CD4-positive, alpha-beta memory T cell (primary cell): ENCODE results near the gene MBD1. TPM values are rescaled to one million over a fixed set of nuclear protein-coding genes. Genes with fewer than 3 reads are reported as not detected.

Experiments
- CTCF ChIA-PET: fragments of 350-600 bp; sonication (Branson Sonifier 250); formaldehyde crosslinking; loops from one replicate; lab custom pipeline; 2021; ENCODE audit warnings: inconsistent platforms; ENCODE audit not compliant: partially characterized antibody; lab: Charles Lee
- POLR2A ChIA-PET: fragments of 350-600 bp; sonication (Branson Sonifier 250); formaldehyde crosslinking; loops from one replicate; lab custom pipeline; 2021; ENCODE audit not compliant: partially characterized antibody; lab: Charles Lee
- DNase-seq, 5 donors: peaks; one replicate each; pipeline versions ENCODE4 v3.0.0 to v3.0.0-alpha.2; 2020 to 2022; ENCODE audit warnings: mixed read lengths in 1 of 5
- H3K27ac ChIP-seq: one replicate; pipeline ENCODE4 v1.7.0; 2013; ENCODE audit warnings: low read depth, low read length
- H3K27me3 ChIP-seq: 2 replicates; pipeline ENCODE4 v1.7.0; 2013; ENCODE audit warnings: mild to moderate bottlenecking, low read length, moderate library complexity; ENCODE audit not compliant: insufficient read depth
- H3K36me3 ChIP-seq: 2 replicates; pipeline ENCODE4 v1.7.0; 2013; ENCODE audit warnings: mild to moderate bottlenecking, low read length, moderate library complexity; ENCODE audit not compliant: insufficient read depth
- H3K4me1 ChIP-seq: 2 replicates; pipeline ENCODE4 v1.7.0; 2013; ENCODE audit warnings: mild to moderate bottlenecking, low read length, moderate library complexity; ENCODE audit not compliant: insufficient read depth
- H3K4me3 ChIP-seq, 2 donors: one replicate each; pipeline ENCODE4 v1.7.0; 2013; ENCODE audit warnings: low read length in 2 of 2, mild to moderate bottlenecking in 1 of 2
- H3K9me3 ChIP-seq, 2 donors: one replicate each; pipeline ENCODE4 v1.7.0; 2013; ENCODE audit warnings: low read length in 2 of 2, control low read depth in 1 of 2; ENCODE audit not compliant: control insufficient read depth in 1 of 2
- H3K27ac Mint-ChIP-seq, 7 donors: one replicate each; pipeline ENCODE4 v1.8.0; 2020 to 2021; ENCODE audit warnings: mixed read lengths in 7 of 7, mild to moderate bottlenecking in 6 of 7, inconsistent platforms in 3 of 7, moderate library complexity in 3 of 7
- H3K27me3 Mint-ChIP-seq, 2 donors: one replicate each; pipeline ENCODE4 v1.8.0; 2020 to 2021; ENCODE audit warnings: mixed read lengths in 2 of 2
- H3K36me3 Mint-ChIP-seq, 2 donors: one replicate each; pipeline ENCODE4 v1.8.0; 2020 to 2021; ENCODE audit warnings: mixed read lengths in 2 of 2, inconsistent platforms in 1 of 2, mild to moderate bottlenecking in 1 of 2
- H3K4me1 Mint-ChIP-seq, 4 donors: one replicate each; pipeline ENCODE4 v1.8.0; 2020 to 2021; ENCODE audit warnings: mixed read lengths in 4 of 4, mild to moderate bottlenecking in 1 of 4
- H3K4me3 Mint-ChIP-seq, 8 donors: one replicate each; pipeline ENCODE4 v1.8.0; 2020 to 2021; ENCODE audit warnings: mixed read lengths in 8 of 8, mild to moderate bottlenecking in 7 of 8, moderate library complexity in 6 of 8, inconsistent platforms in 3 of 8
- H3K9me3 Mint-ChIP-seq, 8 donors: one replicate each; pipeline ENCODE4 v1.8.0; 2020 to 2021; ENCODE audit warnings: mixed read lengths in 8 of 8, mild to moderate bottlenecking in 5 of 8, inconsistent platforms in 3 of 8, moderate library complexity in 1 of 8
- intact Hi-C: fragments of 100-400 bp; cut with micrococcal nuclease; formaldehyde crosslinking; loops from one replicate; pipeline ENCODE4 v1.15.1; 2023
- polyA plus RNA-seq, 2 donors: library from polyadenylated mRNA; unstranded; fragments of 300-500 nt; fragmentation: Illumina TruSeq; gene quantifications; one replicate each; pipeline ENCODE4 v1.2.3, GENCODE V29; 2021
- total RNA-seq, 2 experiments: library from RNA; stranded (reverse); gene quantifications; one replicate each; pipeline ENCODE4 v1.2.3, GENCODE V29; 2021

Gene MBD1
- total and polyA plus RNA-seq, 4 experiments from 2014 or later: 24.5 to 144 (median 87.1) TPM

- H3K36me3 ChIP-seq: peaks cover 63% of the 10 kb centered on the region
- ChIA-PET POLR2A (no interaction called here), CTCF (interaction anchor here (0.5 to 1.0 kb wide), 2 partner anchors 8 to 776 kb away, joined by 3 read pairs; partner anchors contain the start of gene CFAP53)
- no peak overlapping the region for H3K27ac ChIP-seq
- H3K27me3 ChIP-seq: no peaks in the 10 kb centered on the region
- Mint-ChIP-seq H3K9me3 (no peaks in the 10 kb centered on the region), H3K4me3 (no peak overlapping the region), H3K4me1 (peaks cover 9 to 17% (median 13%) of the 10 kb centered on the region in 4 donors), H3K36me3 (peaks cover 51 to 76% of the 10 kb centered on the region in 2 donors), H3K27ac (no peak overlapping the region), H3K27me3 (no peaks in the 10 kb centered on the region)
- no peak overlapping the region for H3K4me3 ChIP-seq
- no peak for DNase-seq
- intact Hi-C loops: no loop called here
- peaks cover 14% of the 10 kb centered on the region for H3K4me1 ChIP-seq
- no peaks in the 10 kb centered on the region for H3K9me3 ChIP-seq
These were observed 6.4 kb downstream of the MBD1 start for GRCh38 chr18:50274941-50275340.

GRCh38 chr18:50274044-50274442 lies 7.3 kb downstream of the MBD1 start:
- Mint-ChIP-seq H3K4me3 (peak overlapping the region in 1 of 8 donors; percentile 49), H3K9me3 (no peaks in the 10 kb centered on the region), H3K27me3 (no peaks in the 10 kb centered on the region), H3K27ac (peak overlapping the region in 1 of 7 donors; percentile 13), H3K36me3 (peaks cover 58 to 81% of the 10 kb centered on the region in 2 donors), H3K4me1 (peaks cover 4 to 9% (median 7%) of the 10 kb centered on the region in 4 donors)
- H3K4me1 ChIP-seq: peaks cover 5% of the 10 kb centered on the region
- DNase-seq: no peak
- intact Hi-C loops: no loop called here
- no peaks in the 10 kb centered on the region for H3K9me3 ChIP-seq
- ChIA-PET CTCF (no interaction called here), POLR2A (no interaction called here)
- no peak overlapping the region for H3K4me3 ChIP-seq
- no peak overlapping the region for H3K27ac ChIP-seq
- peaks cover 69% of the 10 kb centered on the region for H3K36me3 ChIP-seq
- H3K27me3 ChIP-seq: no peaks in the 10 kb centered on the region

GRCh38 chr18:50273203-50274043 lies 7.9 kb downstream of the MBD1 start:
- peak overlapping the region in 1 of 8 donors; percentile 49 for H3K4me3 Mint-ChIP-seq
- intact Hi-C loops: no loop called here
- CTCF ChIA-PET: no interaction called here

GRCh38 chr18:50272568-50272967 lies 8.8 kb downstream of the MBD1 start:
- no peak for DNase-seq
- Mint-ChIP-seq H3K4me3 (no peak overlapping the region), H3K27me3 (no peaks in the 10 kb centered on the region), H3K9me3 (no peaks in the 10 kb centered on the region), H3K36me3 (peaks cover 59 to 75% of the 10 kb centered on the region in 2 donors), H3K4me1 (peaks cover under 1 to 6% (median 4%) of the 10 kb centered on the region in 4 donors), H3K27ac (peak overlapping the region in 4 of 7 donors; percentile 30 to 57 (median 42))
- Histone ChIP-seq H3K27me3 (no peaks in the 10 kb centered on the region), H3K4me3 (no peak overlapping the region), H3K27ac (no peak overlapping the region), H3K9me3 (no peaks in the 10 kb centered on the region), H3K4me1 (no peaks in the 10 kb centered on the region), H3K36me3 (peaks cover 67% of the 10 kb centered on the region)
- ChIA-PET POLR2A (interaction anchor here (8.2 kb wide), 1 partner anchor 9 kb away, joined by 68 read pairs; the partner anchor contains the start of gene MBD1), CTCF (no interaction called here)
- intact Hi-C loops: no loop called here

More at GRCh38 chr18:50273203-50274043, 7.9 kb downstream of the MBD1 start:
- Histone ChIP-seq H3K4me3 (no peak overlapping the region), H3K27ac (no peak overlapping the region), H3K36me3 (peaks cover 71% of the 10 kb centered on the region), H3K4me1 (no peaks in the 10 kb centered on the region), H3K27me3 (no peaks in the 10 kb centered on the region), H3K9me3 (no peaks in the 10 kb centered on the region)
- peaks cover 59 to 80% of the 10 kb centered on the region in 2 donors for H3K36me3 Mint-ChIP-seq
- DNase-seq: no peak
- no peaks in the 10 kb centered on the region for H3K27me3 Mint-ChIP-seq
- H3K4me1 Mint-ChIP-seq: peaks cover 0 to 7% (median 4%) of the 10 kb centered on the region in 4 donors
- H3K9me3 Mint-ChIP-seq: no peaks in the 10 kb centered on the region
- POLR2A ChIA-PET: interaction anchor here (8.2 kb wide), 1 partner anchor 8 kb away, joined by 68 read pairs; the partner anchor contains the start of gene MBD1
- H3K27ac Mint-ChIP-seq: peak overlapping the region in 2 of 7 donors; percentile 13 to 50

GRCh38 chr18:50268022-50268747 lies 13.1 kb downstream of the MBD1 start:
- Mint-ChIP-seq H3K36me3 (peaks cover 25 to 39% of the 10 kb centered on the region in 2 donors), H3K4me1 (peaks cover 11 to 23% (median 18%) of the 10 kb centered on the region in 4 donors), H3K4me3 (peak overlapping the region; percentile 78 to 91 (median 84)), H3K27me3 (no peaks in the 10 kb centered on the region), H3K27ac (peak overlapping the region; percentile 26 to 90 (median 79)), H3K9me3 (no peaks in the 10 kb centered on the region)
- H3K4me3 ChIP-seq: peak overlapping the region in 1 of 2 donors; percentile 55
- POLR2A ChIA-PET: interaction anchor here (0.9 to 8.2 kb wide), 4 partner anchors 11 to 89 kb away, joined by 3 to 68 read pairs (median 3); partner anchors contain the start of gene MBD1
- peaks cover 28% of the 10 kb centered on the region for H3K36me3 ChIP-seq
- peak; percentile 65 to 70 (median 68) for DNase-seq
- peaks cover 15% of the 10 kb centered on the region for H3K4me1 ChIP-seq
- CTCF ChIA-PET: interaction anchor here (0.6 to 4.5 kb wide), 12 partner anchors 10 to 784 kb away, joined by 3 to 42 read pairs (median 4); partner anchors contain the start of genes MBD1 and SKA1
- H3K27ac ChIP-seq: peak overlapping the region; percentile 46
- intact Hi-C loops: loop anchor here (1.0 to 5.0 kb wide), 5 partner anchors 30 to 1593 kb away; partner anchors contain the start of gene C18orf32
- no peaks in the 10 kb centered on the region for H3K9me3 ChIP-seq
- no peaks in the 10 kb centered on the region for H3K27me3 ChIP-seq

GRCh38 chr18:50266248-50266704 lies 15.0 kb downstream of the MBD1 start, which contains the start of gene CFAP53:
Gene CFAP53, minus strand, starts transcription at chr18:50266495. Its CDS starts 91 bp downstream, at chr18:50266404.
- peak within 1 kb of the TSS; percentile 49 for H3K27ac ChIP-seq
- peak within 1 kb of the TSS; percentile 81 to 93 (median 90) for H3K27ac Mint-ChIP-seq
- H3K4me1 ChIP-seq: peaks cover 15% of the 10 kb centered on the region
- intact Hi-C loops: loop anchor here (1.0 to 5.0 kb wide), 5 partner anchors 15 to 779 kb away; partner anchors contain the start of genes C18orf32, CXXC1 and MBD1
- POLR2A ChIA-PET: interaction anchor here (0.9 to 8.2 kb wide), 7 partner anchors 8 to 452 kb away, joined by 3 to 68 read pairs (median 4); partner anchors contain the start of genes ACAA2 and MBD1
- H3K4me1 Mint-ChIP-seq: peaks cover 11 to 23% (median 18%) of the 10 kb centered on the region in 4 donors
- no peaks in the 10 kb centered on the region for H3K9me3 ChIP-seq
- DNase-seq: peak; percentile 73 to 83 (median 77)
- no peaks in the 10 kb centered on the region for H3K27me3 Mint-ChIP-seq
- H3K27me3 ChIP-seq: no peaks in the 10 kb centered on the region
- CTCF ChIA-PET: interaction anchor here (0.7 to 4.5 kb wide), 7 partner anchors 9 to 90 kb away, joined by 3 to 42 read pairs (median 3); partner anchors contain the start of gene MBD1
- peaks cover 8% of the 10 kb centered on the region for H3K36me3 ChIP-seq
- H3K36me3 Mint-ChIP-seq: peaks cover 11 to 21% of the 10 kb centered on the region in 2 donors
- no peaks in the 10 kb centered on the region for H3K9me3 Mint-ChIP-seq
- H3K4me3 ChIP-seq: peak within 1 kb of the TSS; percentile 58 to 63
- peak within 1 kb of the TSS; percentile 83 to 97 (median 90) for H3K4me3 Mint-ChIP-seq
